ENCODE data around the gene PCBP2. TPM values are rescaled to one million over a fixed set of nuclear protein-coding genes. Genes with fewer than 3 reads are reported as not detected.

Gene PCBP2
- total and polyA plus RNA-seq, 2 of the 4 experiments (the other 2 are of a cell fraction): 190 to 586 TPM

DNA sequence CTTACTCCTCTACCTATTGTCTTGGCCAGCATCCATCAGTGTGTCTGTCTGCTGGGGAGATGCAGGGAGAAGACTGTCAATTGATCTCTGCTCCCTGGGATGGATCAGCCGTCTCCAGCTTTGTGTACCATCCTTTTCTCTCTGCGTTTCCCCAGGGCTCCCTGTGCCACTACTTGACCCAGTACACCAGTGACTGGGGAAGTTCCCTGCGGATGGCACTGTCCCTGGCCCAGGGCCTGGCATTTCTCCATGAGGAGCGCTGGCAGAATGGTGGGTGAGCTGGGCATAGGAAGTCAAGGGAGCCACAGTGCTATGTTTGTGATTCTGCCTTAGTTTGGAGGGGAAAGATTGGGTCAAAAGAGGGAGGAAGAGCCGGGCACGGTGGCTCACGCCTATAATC lies 23.2 kb upstream of the PCBP2 start:
- in situ Hi-C loops (cut with MboI; ENCODE audit: low sequenced_read_pairs): no loop called here
- POLR2A ChIA-PET (ENCODE audit: unreplicated experiment): no interaction called here
- CTCF ChIA-PET: interaction anchor here (2.0 kb wide), 1 partner anchor 76 kb away, joined by 13 read pairs; no protein-coding TSS in a partner anchor

More for the DNA sequence above, 23.2 kb upstream of the PCBP2 start:
- Histone ChIP-seq H3K9ac (ENCODE audit: low read depth, low read length) (no peak overlapping the region), H4K20me1 (ENCODE audit: insufficient read depth, low read length) (peaks cover 6% of the 10 kb centered on the region), H4K5ac (ENCODE audit: low read depth, low read length) (no peak overlapping the region), H3K56ac (ENCODE audit: extremely low read depth, insufficient read depth, low read length) (no peak overlapping the region), H3K14ac (replicated peaks; ENCODE audit: low read depth, low read length) (no peak overlapping the region; the same call in 1 of the 2 replicates), H2AFZ (replicated peaks; ENCODE audit: low read length, poor library complexity) (no peak overlapping the region), H3K18ac (ENCODE audit: low read depth, low read length) (no peak overlapping the region), H3K27me3 (ENCODE audit: control insufficient read depth, insufficient read depth, low read length) (peaks cover 8% of the 10 kb centered on the region; the same call in 1 of the 2 replicates), H2AK5ac (ENCODE audit: low read depth, low read length) (peak overlapping the region; percentile 49), H2BK15ac (ENCODE audit: low read depth, low read length) (no peak overlapping the region), H3K4me1 (ENCODE audit: control insufficient read depth, insufficient read depth, low read length) (peaks cover 5% of the 10 kb centered on the region; the same call in 1 of the 2 replicates), H3K4me2 (ENCODE audit: low read depth, low read length) (no peak overlapping the region), H2AK9ac (replicated peaks; ENCODE audit: low read depth, low read length, poor library complexity) (peak overlapping the region; percentile 58), H3K9me1 (ENCODE audit: insufficient read depth, low read length) (peaks cover 18% of the 10 kb centered on the region; the same call in 1 of the 2 replicates), H3K4me3 (ENCODE audit: insufficient read depth, low read depth, low read length) (no peak overlapping the region), H3K79me1 (ENCODE audit: low read depth in 1 of 2, low read length in 2 of 2) (no peaks in the 10 kb centered on the region), H4K8ac (ENCODE audit: low read depth in 2 of 2, low read length in 2 of 2) (no peak overlapping the region), H3K27ac (ENCODE audit: insufficient read depth, low read length) (no peak overlapping the region), H2BK5ac (ENCODE audit: low read depth, low read length, poor library complexity, severe bottlenecking) (no peak overlapping the region), H2BK120ac (ENCODE audit: low read depth, low read length) (0 out of 2 replicates have a peak overlapping the region, but pooled peaks have one; percentile 5), H3K23ac (ENCODE audit: low read depth, low read length) (no peak overlapping the region), H3K36me3 (ENCODE audit: control insufficient read depth, insufficient read depth, low read length) (no peaks in the 10 kb centered on the region), H3K9me3 (ENCODE audit: control insufficient read depth, insufficient read depth, low read length) (no peaks in the 10 kb centered on the region), H4K91ac (ENCODE audit: insufficient read depth, low read depth, low read length) (no peak overlapping the region), H3K4ac (ENCODE audit: low read depth, low read length) (peak overlapping the region; percentile 6; the same call in 1 of the 2 replicates), H2BK20ac (ENCODE audit: low read depth, low read length) (no peak overlapping the region)
- ATAC-seq (ENCODE audit: low read depth): no peak
- BruUV-seq (replicated peaks): no TSS peak
- dilution Hi-C loops (cut with HindIII; ENCODE audit: low sequenced_read_pairs, unreplicated experiment) (no loop called here), intact Hi-C loops (cut with micrococcal nuclease) (no loop called here)
- TF ChIP-seq POLR2A (IDR thresholded peaks at IDR 0.05; ENCODE audit: low read depth, low read length): no peak
- TF ChIP-seq RFX5 (IDR thresholded peaks at IDR 0.05; ENCODE audit: low read depth, low read length): no peak
- TF ChIP-seq MAZ (IDR thresholded peaks at IDR 0.05; ENCODE audit: borderline replicate concordance, low read depth, low read length): no peak
- TF ChIP-seq RAD21 (IDR thresholded peaks at IDR 0.05; ENCODE audit: low read length): no peak
- TF ChIP-seq NFE2L2 (IDR thresholded peaks at IDR 0.05; ENCODE audit: low read depth, low read length): no peak
- TF ChIP-seq, protein P1, sequence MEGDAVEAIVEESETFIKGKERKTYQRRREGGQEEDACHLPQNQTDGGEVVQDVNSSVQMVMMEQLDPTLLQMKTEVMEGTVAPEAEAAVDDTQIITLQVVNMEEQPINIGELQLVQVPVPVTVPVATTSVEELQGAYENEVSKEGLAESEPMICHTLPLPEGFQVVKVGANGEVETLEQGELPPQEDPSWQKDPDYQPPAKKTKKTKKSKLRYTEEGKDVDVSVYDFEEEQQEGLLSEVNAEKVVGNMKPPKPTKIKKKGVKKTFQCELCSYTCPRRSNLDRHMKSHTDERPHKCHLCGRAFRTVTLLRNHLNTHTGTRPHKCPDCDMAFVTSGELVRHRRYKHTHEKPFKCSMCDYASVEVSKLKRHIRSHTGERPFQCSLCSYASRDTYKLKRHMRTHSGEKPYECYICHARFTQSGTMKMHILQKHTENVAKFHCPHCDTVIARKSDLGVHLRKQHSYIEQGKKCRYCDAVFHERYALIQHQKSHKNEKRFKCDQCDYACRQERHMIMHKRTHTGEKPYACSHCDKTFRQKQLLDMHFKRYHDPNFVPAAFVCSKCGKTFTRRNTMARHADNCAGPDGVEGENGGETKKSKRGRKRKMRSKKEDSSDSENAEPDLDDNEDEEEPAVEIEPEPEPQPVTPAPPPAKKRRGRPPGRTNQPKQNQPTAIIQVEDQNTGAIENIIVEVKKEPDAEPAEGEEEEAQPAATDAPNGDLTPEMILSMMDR (conservative IDR thresholded peaks at IDR 0.05; ENCODE audit: low read depth, low read length): no peak
- TF ChIP-seq SMC3 (IDR thresholded peaks at IDR 0.05; ENCODE audit: low read depth, low read length): no peak
- TF ChIP-seq CEBPB (IDR thresholded peaks at IDR 0.05; ENCODE audit: low read depth, low read length): no peak
- no peak for TF ChIP-seq CHD1 (IDR thresholded peaks at IDR 0.05; ENCODE audit: low read depth, low read length)
- no peak for TF ChIP-seq MXI1 (IDR thresholded peaks at IDR 0.05; ENCODE audit: borderline replicate concordance, low read depth, low read length)
- no peak for TF ChIP-seq MAFK (IDR thresholded peaks at IDR 0.05; ENCODE audit: low read depth, low read length)
- TF ChIP-seq BHLHE40 (IDR thresholded peaks at IDR 0.05; ENCODE audit: low read depth, low read length): no peak
- no peak for TF ChIP-seq ELK1 (IDR thresholded peaks at IDR 0.05; ENCODE audit: borderline replicate concordance, low read depth, low read length)
- TF ChIP-seq FOS (IDR thresholded peaks at IDR 0.05; ENCODE audit: low read depth, low read length): no peak
- TF ChIP-seq USF2 (IDR thresholded peaks at IDR 0.05; ENCODE audit: low read depth, low read length): no peak
- TF ChIP-seq RCOR1 (IDR thresholded peaks at IDR 0.05; ENCODE audit: insufficient replicate concordance, low read length): no peak
- WGBS, 2 experiments (ENCODE audit: extremely low coverage in 2 of 2, insufficient read length in 1 of 2): 60% methylated on average over 1 of the region's 7 CpGs; no CpG with 5 or more reads in 1 of the 2 experiments
- DNase-seq: no peak

All from IMR-90 (cell line).